DMS79 (cell line): ENCODE measurements around the gene EXOC3L4.

Experiments
- DNase-seq: peaks from one replicate; lab custom pipeline; 2025; lab: John Stamatoyannopoulos, UW

EXOC3L4 gene

DNA sequence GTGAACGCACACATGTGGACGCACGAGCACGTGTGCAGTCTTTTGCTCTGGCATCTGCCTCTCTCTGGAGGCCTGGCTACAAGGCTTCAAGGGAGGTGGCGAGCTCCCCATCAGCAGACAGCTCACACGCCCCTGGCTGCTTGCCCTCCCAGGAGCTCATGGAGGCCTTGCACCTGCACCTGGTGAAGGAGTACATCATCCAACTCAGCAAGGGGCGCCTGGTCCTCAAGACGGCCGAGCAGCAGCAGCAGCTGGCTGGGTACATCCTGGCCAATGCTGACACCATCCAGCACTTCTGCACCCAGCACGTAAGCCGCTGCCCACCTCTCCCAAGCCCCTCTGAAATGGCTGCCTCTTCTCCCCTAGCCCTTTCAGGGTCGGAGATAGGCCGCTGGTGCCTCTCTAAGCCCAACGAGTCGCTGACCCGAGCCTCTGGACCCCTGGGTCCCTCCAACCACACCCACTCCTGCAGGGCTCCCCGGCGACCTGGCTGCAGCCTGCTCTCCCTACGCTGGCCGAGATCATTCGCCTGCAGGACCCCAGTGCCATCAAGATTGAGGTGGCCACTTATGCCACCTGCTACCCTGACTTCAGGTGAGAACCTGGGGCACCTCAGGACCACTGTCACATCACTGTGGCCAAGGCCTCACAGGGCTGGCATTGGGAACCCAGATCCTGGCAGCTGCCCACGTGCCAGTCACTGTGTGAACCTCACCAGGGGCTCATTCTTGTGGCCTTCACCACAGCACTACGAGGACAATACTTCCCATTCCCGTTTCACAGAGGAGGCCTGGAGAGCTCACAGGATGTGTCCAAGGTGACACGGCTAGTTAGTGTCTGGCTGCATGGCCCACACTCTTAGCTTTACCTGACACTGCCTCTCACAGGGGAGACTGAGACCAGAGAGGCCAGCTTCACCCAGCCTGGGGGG is 39.0 kb downstream of the EXOC3L4 start:
- DNase-seq: no peak

DNA sequence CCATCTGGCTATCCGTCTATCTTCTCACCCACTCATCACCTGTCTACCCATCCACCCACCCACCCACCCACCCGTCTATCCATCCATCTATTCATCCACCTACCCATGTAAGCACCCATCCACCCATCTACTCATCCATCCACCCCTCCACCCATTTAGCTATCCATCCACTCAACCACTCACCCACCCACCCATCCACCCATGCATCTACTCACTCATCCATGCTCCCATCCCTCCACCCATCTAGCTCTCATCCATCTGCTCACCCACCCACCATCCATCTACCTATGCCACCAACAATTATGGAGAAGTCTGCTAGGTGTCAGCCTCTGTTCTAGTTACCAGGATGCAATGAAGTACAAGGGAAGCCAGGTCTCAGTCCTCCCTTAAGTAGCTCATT is 39.9 kb downstream of the EXOC3L4 start:
- no peak for DNase-seq

DNA sequence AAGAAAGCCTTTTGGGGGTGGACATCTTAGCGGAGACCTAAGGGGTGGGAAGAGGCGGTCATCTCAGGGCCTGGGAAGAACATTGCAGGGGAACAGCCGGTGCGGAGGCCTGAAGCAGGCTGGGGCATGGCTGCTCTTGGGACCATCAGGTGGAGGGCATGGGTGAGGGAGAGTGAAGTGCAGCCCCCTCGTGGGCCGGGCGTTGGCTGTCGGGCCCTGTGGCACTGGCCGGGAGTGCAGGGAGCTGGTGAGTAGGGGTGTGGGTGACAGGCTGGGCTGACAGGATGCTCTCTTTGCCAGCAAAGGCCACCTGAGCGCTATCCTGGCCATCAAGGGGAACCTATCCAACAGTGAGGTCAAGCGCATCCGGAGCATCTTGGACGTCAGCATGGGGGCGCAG is 40.4 kb downstream of the EXOC3L4 start:
- no peak for DNase-seq

DNA sequence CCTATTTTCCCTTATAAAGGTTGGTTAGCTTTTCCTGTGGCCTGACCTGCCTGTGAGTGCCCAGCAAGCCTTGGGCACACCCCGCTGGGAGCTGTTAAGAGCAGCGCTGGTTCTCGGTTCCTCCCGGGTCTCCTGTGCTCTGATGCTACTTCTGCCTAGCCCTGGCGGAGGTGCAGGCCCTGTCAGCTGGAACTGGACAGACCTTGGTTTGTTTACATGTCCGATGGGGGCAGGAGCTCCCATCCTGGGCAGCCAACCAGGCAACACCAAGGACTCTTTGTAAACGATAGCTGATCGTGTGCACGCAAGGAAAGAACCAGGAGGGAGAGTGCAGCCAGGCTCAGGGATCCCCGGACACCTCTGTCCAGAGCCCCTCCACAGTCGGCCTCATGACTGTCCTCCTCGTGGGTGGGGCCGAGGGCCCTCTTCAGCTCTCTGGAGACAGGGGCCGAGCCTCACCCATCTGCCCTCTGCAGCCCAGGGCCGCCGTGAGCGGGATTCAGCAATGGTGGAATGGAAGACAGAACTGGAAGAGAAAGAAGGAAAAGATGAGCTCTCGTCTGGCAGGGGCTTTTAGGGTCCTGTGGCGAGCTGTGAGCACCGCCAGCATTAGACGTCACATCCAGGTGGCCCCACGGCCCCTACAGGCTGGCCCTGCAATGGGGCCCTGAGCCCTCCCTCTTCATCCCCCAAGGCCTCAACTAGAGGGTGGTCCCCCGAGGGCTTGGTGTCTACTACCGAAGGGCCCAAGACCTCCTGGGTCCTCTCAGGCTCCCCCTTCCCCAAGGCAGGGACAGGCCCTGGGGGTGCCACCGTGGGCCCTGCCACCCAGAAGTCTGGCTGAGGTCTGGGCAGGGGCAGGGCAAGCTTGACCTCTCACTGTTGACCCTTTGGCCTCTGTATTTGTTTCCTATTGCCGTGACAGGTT is 41.1 kb downstream of the EXOC3L4 start:
- no peak for DNase-seq

DNA sequence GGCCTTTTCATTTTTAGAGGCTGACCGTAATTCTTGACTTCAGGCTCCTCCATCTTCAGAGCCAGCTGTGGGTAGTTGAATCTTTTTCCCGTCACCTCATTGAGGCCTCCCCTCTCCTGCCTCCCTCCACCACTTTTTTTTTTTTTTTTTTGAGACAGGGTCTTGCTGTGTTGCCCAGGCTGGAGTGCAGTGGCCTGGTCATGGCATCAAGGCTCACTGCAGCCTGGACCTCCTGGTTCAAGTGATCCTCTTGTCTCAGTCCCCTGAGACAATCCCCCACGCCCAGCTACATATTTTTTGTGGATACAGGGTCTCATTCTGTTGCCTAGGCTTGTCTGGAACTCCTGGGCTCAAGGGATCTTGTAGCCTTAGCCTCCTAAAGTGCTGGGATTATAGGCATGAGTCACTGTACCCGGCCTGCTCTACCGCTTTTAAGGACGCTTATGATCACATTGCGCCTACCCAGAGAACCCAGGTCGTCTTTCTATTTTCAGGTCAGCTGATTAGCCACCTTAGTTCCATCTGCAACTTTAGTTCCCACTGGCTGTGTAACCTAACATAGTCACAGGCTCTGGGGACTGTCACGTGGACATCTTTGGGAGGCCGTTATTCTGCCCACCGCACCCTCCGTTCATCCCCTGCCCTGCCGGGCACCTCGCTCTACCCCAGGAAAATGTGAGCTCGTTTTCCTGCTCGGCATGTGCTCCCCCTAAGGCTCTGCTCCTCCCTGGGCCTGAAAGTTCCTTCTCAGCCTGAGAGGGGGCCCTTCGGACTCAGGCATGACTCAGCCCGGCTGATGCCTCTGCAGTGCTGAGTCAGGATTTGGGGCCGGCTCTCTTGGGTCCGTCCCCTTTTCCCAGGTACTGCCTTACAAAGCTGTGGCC is 42.1 kb downstream of the EXOC3L4 start:
- no peak for DNase-seq

DNA sequence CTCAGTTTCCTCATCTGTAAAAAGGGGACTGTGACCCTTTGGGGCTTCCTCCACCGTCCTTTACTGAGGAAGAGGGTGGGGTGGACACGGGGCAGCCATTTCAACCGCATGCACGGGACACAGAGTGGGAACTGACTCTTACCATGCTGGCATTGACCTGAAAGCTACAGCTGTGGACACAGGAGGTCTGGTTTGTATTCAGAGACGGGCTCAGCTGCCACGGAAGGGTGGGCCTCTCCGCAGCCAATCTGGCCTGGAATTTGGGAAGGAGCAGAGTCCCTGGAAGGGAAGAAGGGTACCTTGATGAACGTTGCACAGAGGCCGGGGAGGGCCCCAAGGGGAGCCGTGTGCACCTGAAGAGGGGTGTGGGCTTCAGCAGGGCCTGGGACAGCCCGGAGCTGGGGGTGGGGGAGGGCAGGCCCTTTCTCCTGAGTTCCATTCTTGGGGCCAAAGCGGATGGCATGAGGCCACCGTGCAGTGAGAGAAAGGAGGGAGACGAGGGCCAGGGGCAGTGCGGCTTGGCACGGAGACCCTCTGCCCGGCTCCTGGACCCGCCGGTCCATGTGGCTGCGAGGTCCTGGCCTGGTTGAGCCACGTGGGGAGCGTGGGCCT is 43.3 kb downstream of the EXOC3L4 start:
- DNase-seq: no peak

DNA sequence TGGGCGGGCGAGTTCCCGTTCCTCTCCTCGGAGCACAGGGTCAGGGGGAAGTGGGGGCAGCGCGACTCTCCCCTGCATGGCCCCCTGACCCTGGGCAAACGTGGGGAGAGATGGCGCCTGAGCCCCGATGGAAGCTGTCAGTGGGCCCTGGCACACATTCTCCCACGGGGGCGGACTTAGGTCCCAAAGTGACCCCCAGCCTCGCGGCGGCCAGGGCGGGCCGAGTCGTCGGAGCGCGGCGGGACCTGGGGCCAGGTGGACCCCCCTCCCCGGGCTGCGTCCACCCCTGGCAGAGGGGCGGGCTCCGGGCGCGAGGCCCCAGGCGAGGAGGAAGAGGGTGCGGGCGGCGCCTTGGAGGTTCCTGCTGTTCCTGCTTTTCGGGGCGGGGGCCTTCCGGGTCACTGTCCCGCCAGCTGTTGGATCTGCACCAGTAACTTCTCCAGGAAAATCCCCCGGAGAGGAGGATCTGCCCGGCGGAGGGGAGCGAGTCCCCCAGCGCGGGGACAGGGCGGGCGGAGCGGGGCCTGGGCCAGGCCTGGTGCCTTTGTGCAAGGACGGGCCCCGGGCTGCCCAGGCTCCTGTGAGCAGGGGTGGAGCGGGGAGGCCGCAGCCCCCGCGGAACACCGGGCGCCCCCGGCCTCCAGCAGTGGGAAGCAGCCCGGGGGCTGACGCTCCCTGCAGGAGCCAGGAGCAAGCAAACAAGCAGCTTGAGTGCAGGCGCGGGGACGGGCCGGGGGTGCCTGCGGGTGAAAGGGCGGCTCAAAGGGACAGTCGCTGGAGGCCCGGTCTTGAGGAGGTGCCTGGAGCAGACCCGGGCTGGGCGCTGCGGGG is 44.0 kb downstream of the EXOC3L4 start:
- no peak for DNase-seq

DNA sequence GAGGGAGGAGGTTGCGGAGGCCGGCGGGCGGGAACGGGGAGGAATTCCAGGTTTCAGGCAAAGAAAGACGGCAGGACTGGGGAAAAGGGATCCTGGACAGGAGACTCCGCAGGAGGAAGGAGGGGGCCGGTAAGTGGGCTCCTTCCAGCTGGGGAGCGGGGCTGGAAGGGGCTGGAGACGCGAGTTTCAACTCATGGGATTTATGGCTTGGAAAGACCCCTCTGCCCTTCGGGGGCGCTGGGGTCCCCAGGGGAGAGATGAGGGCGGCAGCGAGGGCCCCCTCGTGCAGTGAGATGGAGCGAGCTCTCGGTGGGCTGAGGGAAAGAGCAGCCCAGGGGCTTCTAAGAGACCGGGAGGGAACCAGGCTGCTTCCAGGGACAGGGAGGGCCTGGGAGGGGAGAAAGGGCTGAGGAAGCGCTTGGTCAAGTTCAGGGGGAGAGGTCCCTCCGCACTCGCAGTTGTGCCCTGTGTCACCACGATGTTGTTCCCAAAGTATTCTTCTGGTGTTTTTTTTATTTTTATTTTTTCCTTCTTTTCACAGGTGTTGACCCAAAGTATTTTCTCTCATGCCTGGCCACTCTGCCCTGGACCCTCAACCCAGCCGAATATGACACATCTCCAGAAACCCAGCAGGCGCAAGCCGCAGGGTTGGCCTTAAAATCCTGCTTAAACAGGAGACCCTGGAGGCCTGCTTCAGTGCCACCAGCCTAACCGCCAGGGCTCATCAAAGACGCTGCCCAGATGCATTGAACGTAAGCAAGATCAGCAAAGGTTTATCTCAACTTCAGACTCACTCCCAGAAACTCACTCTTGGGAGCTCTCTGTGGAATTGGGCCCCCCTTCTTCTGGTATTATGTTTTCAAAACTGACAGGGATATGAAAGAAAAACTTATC is 44.9 kb downstream of the EXOC3L4 start:
- no peak for DNase-seq

DNA sequence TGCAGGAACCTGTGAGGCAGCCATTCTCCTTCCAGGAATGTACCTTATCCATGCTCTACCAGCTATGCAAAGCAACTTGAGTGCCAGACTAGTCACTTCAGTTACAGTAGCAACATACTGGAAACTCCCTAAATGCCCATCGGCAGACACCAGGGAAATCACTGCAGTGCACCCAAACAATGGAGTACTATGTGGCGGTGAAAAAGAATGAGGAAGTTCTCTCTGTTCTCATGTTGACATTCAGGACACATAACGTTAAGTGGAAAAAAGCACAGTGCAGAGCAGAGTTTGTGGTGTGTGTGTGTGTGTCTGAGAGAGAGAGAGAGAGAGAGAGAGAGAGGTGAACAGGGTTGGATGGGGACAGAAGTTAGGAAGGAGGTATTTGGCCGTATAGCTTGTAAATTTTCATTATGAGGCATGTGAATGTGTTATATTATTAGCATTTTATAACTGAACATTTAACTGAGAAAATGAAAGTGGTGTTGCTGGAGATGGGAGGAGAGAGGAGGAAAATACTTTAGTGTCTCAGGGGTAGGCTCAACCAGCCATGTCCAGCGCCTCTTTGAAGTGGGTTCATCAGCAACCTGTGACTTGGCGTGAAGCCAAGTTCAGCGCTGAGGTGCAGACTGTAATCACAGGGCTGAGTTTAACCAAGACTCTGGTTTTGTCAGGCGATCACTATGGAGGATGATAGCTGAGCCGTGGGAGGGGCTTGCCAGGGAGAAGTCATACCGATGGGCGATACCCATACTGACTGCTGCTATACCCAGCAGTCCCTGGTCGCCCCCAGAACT is 46.0 kb downstream of the EXOC3L4 start:
- peak; percentile 85 for DNase-seq

DNA sequence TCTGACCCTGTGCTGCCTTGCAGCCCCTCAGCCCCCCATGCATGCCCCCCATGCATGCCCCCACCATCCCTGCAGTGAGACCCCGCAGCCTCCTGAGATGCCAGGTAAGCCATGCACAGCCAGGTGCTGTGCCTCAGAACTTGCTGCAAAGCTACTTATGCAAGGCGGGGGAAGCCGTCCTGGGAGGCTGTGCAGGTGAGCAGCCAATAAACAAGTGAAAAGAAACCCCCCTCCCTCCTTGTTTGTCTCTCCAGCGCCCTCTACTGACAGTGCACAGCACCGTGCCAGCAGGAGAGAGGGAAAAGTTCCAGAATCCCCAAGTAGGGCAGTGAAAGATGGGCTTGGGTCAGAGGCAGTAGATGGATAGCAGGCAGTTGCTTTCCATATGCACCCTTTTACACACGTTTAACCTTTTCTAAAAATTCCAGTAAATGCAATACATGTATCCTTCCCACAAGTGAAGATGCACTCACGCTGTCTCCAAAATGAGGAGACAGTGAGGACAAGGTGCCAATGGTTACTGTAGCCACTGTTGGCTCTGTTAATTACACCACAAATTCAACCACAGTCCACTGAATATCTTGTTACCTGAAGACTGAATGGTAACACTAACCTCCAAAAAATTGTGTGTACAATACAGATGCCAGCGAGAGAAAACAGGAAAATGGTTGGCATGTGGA is 46.7 kb downstream of the EXOC3L4 start:
- DNase-seq: peak; percentile 72

DNA sequence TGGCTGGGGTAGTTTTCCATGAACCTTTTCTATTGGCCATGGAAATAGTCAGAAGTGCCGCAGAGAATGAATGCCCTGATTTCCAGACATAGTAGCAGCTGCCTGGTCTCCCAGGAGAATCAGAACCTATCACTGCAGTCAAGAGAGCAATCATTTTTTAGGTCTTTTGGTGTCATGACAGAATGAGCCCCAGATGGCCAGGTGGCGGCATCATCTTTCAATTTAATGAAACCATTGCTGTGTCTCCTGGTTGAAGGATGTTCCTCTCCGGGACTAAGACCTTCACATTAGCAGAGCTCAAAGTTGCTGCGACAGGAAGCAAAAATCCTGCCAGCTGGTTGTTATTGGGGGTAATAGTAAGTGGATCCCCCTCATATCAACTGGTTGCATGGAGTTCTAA is 47.5 kb downstream of the EXOC3L4 start:
- DNase-seq: no peak

DNA sequence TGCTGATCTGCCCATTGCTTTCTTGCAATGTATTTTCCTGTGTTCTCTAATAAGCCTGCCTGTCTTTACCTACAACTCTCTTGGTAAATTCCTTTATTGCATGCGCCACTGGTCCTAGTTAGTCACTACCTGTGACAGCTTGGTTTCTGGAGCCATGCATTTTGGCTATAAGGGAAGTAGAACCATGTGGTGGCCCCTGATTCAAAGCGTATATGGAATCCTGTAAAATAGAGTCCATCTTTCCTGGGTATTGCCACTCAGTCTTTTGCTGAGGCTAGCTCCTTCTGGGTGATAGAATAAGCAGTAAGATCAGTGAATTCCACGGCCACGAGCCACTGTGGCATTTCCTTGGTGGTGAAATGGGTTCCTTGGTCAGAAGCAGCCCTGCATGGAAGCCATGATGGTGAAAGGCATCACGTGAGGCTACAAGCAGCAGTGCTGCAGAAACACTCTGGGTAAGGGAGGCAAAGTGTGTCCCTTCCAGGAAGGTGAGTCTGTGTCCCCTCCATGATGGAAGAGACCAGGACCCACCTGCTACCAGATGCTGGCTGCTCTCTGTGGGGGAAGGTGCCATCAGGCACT is 48.3 kb downstream of the EXOC3L4 start:
- DNase-seq: no peak

DNA sequence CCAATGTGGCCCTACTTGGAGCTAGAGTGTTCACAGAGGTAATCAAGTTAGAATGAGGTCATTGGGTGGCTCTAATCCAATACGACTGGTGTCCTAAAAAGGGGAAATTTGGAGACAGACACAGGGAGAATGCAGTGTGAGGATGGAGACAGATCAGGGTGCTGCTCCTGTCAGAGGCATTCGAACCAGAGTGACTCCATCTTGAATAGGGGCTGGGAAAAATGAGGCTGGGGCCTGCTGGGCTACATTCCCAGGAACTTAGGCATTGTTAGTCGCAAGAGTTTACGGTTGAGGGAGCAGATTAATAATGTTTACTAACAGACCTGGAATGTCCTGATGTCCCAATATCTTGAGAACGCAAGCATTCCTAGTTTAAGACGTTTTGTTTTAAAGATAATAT is 49.0 kb downstream of the EXOC3L4 start:
- DNase-seq: no peak

DNA sequence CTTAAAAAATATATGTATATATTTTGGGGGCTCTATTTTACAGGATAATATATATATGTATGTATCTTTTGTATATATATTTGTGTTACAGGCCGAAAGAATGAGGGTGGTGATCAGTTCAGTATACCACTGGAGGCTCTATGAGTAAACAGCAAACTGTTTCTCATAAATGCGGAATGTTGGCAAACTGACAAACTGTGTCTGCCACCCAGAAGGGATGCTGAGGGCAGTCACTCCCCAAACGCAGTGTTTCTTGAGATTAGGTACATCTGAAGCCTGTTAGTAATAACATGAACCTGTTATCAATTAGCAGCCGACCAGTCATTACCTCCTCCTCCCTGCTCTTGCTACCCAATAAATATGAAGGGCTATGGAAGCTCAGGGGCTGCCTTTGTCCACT is 49.6 kb downstream of the EXOC3L4 start:
- DNase-seq: no peak

DNA sequence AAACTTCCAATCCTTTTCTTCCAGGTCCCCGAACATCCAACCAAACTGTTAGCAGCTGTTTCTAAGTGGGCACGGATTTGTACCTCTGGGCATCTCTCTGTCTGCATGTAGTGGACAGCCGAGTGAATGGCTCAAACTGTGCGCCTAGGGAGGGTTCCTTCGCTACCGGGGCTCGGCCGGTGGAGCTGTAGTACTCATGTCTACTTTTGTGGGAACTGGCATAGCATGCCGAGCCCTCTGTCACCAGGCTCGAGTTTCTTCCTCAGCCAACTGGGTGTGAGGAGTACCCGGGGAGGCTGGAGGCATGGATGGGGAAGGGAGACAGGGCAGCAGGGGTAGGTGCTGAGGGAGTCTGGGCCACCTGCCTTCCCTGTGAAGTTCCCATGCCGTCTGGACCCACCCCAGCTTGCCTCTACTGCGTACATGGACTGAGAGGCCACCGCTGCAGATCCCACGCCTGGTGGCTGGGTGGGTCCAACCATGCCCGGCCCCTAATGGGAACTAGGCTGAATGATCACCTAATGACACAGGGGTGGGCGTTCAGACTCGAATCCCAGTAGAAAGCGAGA is 51.7 kb downstream of the EXOC3L4 start:
- DNase-seq: no peak

DNA sequence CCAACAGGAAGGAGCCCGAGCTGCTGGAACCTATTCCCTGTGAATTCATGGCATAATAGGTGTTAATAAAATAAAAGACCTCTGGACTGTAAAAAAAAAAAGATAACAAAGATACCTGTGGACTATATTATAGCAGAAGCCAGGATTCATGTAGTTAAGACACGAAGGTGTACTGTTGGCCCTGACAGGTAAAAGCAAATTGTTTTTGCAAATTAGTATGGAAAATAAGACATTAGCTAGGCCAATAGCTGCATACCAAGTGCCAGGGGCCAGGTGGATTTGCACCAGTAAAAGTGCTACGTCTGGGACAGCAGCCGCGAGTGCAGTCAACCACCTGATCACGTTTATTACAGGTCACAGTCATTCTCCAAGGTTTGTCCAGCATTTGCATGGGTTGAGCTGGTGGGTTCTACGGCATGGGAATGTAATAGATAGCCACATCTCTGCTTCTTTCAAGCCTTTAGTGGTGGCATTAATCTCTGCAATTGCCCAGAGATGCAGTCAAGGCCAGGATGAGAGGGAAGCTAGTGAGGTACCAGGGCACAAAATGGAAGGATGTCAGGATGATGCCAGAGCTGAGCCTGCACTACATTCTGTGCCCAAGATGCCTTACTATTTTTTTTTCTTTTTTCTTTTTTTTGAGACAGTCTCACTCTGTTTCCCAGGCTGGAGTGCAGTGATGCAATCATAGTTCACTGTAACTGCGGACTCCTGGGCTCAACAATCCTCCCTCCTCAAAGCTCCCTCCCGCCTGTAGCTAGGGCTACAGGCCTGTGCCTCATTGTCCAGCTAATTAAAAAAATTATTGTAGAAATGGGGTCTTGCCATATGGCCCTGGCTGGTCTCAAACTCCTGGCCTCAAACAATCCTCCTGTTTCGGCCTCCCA is 55.1 kb downstream of the EXOC3L4 start:
- no peak for DNase-seq
